Activated CD4-positive, alpha-beta T cell treated with anti-CD3 and anti-CD28 coated beads, Interleukin-2, Interleukin-4, amounts not matched to agents 100 ng/mL and 50 ng/mL, durations not matched to agents 16 hours and 8 hours (primary cell): ENCODE results near the gene IL6R.

ENCODE experiments used
- DNase-seq: peaks from one replicate; pipeline ENCODE4 v3.0.0-alpha.2; 2020; ENCODE audit warnings: low spot score

Gene IL6R

DNA sequence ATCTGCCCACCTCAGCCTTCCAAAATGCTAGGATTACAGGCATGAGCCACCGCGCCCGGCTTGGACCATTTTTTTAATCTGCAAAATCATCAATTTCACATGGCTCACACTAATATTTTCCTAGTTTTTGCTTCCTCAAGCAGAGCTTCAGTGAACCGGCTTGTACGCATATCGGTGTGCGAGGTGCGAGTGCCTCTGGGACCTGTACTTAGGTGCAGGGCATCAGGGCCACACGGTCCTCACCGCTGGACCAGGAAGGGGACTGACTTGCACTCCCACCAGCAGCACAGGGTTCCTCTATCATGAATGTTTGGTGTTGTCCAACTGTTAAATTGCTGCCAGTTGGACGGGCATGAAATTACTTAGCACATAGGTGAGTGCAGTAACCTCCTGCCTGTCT is 112.5 kb downstream of the IL6R start:
- DNase-seq, result no peak
